HG03060 (cell line): ENCODE data around the gene HTR1D.
"Not testable (repeated sequence)": the region's sequence is repeated elsewhere in the genome, so short reads cannot be mapped to it uniquely, and the experiment has no call there.

Experiments
- ATAC-seq: cut with Tn5 transposase; IDR thresholded peaks from one replicate; pipeline ENCODE4 v1.9.1; 2021; ENCODE audit warnings: low read depth, moderate number of reproducible peaks; ENCODE audit not compliant: unreplicated experiment

The HTR1D gene, protein sequence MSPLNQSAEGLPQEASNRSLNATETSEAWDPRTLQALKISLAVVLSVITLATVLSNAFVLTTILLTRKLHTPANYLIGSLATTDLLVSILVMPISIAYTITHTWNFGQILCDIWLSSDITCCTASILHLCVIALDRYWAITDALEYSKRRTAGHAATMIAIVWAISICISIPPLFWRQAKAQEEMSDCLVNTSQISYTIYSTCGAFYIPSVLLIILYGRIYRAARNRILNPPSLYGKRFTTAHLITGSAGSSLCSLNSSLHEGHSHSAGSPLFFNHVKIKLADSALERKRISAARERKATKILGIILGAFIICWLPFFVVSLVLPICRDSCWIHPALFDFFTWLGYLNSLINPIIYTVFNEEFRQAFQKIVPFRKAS

DNA sequence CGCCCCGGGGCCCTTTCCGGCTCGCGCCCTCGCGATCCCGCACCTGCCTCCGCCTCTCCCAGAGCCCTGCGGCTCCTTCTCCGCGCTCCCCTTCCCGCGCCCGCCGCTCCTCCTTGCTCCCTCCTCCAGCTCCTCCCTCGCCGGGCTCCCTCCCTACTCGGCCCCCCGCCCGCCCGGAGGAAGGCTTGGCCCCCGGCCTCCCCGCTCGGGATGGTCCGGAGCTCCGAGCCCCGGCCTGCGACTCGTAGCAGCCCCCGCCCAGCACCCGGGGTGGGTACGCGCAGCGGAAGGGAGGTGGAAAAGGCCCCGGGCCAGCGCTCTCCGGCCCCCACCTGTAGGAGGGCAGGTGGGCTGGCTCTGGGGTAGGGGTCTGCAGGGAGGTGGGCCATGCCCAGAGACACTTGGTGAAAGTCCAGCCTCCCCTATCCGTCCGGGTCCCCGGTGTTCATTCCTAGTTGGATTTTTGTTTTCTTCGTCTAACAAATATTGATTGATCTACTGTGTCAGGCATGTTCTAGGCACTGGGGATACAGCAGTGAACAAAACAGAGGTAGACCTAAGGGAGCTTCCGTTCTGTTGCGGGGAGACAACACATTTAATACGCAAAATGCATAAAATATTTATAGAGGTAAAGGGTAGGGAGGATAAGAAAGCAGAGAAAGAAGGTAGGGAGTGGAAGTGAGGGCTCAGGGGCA lies at the start of gene HTR1D:
TSS of gene HTR1D (minus strand) at position 82 of the 695 bp plus-strand sequence. CDS start 23,283 bp downstream, outside the sequence.
- ATAC-seq: no peak

DNA sequence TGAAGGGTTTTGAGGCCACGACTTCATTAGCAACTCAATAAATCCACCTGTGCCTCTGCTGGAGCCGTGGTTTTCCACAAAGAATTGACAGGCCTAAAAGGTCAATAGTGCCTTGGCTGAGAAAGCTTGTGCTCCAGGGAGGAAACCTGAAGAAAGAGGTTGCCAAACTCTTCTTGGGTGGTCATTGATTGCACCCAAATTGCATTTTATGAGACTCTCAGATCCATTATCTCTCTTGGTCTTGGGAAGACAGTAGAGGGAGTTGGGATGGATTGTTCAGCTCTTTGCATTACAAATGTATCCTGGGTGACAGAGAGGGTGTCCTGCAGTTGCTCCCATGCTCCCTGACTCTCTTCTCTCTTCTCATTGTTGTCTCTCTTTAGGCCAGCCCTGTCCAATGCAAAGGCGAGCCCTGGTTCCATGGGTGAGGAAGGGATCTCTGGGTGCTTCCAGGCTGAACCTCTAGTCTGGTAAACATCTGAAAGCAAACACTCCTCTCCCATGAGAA lies 46.1 kb upstream of the HTR1D start:
- ATAC-seq: no peak

DNA sequence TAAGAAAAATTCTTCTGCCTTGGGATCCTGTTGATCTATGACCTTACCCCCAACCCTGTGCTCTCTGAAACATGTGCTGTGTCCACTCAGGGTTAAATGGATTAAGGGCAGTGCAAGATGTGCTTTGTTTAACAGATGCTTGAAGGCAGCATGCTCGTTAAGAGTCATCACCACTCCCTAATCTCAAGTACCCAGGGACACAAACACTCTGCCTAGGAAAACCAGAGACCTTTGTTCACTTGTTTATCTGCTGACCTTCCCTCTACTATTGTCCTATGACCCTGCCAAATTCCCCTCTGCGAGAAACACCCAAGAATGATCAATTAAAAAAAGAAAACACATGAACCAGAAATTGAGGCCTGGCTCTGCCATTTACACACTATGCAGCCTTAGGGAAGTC lies 40.8 kb upstream of the HTR1D start:
- not testable (repeated sequence) for ATAC-seq

DNA sequence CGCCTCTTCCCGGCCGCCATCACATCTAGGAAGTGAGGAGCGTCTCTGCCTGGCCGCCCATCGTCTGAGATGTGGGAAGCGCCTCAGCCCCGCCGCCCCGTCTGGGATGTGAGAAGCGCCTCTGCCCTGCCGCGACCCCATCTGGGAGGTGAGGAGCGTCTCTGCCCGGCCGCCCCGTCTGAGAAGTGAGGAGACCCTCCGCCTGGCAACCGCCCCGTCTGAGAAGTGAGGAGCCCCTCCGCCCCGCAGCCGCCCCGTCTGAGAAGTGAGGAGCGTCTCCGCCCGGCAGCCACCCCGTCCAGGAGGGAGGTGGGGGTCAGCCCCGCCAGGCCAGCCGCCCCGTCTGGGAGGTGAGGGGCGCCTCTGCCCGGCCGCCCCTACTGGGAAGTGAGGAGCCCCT lies 40.1 kb upstream of the HTR1D start:
- ATAC-seq: not testable (repeated sequence)

DNA sequence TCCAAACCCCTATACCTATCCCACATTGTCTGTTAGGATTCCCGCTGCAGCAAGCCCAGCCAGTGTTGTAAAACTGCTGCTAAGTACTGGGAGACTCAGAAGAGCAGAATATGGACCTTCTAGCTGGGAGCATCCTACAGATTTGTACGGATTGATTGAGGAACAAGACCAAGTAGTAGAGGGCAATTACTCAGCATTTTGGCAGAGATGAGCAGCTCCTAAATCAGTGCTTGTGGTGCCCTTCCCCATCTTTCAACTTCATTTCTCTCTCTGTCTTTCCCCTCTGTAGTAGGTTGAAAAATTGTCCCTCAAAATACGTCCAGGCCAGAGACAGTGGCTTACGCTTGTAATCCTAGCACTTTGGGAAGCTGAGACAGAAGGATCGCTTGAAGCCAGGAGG lies 37.3 kb upstream of the HTR1D start:
- no peak for ATAC-seq

DNA sequence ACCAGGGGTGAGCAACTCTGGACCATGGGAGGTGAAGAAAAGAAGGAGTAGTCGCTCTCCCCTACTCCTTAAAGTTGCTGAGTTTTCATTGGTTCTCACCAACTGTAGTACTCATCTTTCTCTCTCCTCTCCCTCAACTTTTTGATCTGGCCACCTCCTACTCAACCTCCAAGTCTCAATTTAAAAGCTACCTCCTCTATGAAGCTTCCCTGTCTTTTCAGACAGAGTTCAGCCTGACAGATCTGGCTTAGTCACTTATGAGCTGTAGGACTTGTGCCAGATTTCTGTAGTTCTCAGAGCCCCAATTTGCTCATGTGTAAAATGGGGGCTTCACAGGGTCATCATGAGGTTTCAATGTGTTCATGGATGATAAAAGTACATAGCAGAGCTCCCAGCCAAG lies 34.5 kb upstream of the HTR1D start:
- ATAC-seq: no peak

DNA sequence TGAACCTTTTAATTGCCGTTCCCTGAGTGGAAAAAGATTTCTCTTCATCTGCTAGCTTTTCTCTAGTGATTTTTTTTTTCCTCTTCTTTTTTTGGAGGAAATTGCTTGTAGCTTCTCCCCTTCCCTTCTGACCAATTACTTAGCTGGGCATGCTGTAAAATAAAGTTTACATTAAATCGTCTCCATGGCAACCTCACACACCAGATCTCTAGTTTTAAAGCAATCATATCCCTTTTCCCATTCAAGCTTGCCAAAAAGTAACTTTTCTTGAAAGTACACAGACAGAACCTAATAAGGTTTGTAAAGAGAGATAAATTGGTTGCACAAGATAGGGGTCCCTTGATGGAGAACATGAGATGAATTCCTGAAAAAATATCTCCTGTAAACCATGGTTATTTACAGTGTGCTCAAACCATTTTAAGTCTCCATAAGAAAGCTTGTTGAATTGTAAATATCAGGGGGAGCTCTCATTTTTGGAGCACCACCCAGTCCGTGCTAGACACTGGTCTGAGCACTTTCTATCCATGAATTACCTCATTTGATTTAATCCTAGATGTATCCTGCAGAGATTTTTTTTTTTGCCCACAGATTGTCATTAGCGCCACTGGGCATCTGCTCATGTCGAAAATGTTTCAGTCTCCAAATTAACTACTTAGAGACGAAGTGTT lies 32.6 kb upstream of the HTR1D start:
- ATAC-seq: no peak

DNA sequence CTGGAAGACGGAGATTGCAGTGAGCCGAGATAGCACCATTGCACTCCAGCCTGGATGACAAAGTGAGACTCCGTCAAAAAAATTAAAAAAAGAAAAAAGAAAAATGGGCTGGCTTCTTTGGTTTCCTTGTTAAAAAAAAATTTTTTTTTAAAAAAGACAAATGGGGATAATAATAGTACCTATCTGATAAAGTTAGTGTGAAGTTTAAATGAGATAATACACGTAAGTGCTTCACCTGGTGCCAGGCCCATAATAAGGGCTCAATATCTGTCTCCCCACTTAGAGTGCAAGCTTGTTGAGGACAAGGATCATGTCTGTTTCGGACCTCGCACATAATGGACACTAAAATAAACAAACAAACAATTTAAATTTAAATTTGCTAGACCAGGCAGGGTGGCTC lies 30.0 kb upstream of the HTR1D start:
- ATAC-seq: no peak

DNA sequence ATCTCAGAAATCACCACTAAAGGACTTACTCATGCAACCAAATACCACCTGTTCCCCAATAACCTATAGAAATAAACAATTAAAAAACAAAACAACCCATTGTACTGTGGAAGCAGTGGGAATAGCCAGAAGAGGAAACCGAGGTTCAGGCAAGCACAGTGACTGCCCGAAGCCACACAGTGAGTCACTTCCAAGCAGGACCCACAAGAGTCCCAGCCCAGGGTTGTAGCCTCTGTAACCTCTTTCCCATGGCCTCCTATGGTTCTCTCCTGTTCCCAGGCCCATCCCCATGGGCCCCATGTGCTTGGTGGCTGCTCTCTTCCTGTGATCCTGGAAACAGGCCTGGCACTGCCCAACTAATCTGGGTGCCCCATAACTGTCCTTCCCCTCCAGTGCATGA lies 29.0 kb upstream of the HTR1D start:
- no peak for ATAC-seq

DNA sequence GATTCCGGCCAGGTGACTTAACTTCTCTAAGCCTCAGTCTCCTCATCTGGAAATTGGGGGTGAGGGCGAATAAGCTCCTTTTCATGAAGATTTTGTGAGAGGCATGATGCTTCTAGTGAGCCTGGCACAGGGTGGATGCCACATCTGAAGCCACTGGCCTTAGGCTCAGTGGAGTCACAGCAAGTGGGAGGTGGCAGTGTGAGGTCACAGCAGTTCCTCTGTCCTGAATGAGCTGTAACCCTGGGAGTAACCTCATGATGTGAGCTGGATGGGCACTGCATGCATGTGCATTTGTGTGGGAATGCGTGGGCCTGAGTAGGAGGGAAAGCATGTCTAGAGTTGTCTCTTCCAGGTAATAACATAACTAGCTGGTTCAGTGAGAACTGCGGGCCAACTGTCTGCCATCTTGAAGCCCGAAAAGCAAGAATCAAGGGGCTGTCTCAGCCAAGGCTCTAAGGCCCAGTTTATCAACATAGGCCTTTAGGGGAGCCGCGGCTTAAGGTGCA lies 27.0 kb upstream of the HTR1D start:
- no peak for ATAC-seq

DNA sequence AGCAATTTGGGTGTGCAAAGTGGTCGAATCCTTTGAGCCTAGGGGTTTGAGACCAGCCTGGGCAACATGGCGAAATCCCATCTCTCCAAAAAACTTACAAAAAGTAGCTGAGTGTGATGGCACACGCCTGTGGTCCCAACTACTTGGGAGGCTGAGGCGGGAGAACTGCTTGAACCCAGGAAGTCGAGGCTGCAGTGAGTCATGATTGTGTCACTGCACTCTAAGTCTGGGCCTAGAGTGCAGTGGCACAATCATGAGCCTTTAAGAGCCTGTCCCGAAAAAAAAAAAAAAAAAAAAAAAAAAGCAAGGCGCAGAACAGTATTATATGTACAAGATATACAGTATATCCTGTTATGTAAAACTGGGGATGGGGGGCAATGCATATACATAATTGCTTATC lies 25.1 kb upstream of the HTR1D start:
- ATAC-seq: no peak

DNA sequence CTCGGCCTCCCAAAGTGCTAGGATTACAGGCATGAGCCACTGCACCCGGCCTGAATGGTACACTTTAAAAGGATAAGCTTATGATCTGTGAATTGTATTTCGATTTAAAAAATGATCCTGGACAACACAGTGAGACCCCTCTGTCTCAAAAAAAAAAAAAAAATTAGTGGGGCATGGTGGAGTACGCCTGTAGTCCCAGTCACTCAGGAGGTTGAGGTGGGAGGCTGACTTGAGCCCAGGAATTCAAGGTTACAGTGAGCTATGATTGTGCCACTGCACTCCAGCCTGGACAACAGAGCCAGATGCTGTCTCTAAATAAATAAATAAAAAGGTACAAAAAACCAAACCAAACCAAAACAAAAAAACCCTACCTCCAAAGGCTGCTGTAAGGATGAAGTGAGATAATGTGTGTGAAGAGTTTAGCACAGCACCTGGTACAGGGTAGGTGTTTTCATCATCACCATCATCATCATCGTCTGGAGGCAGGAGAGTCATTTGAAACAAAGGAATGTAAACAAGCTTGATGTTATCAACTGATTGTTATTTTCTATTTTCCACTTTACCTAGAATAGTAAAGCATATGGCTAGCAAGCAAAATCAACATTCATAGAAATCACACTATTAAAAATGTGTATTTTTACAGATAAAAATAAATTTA lies 22.5 kb upstream of the HTR1D start:
- no peak for ATAC-seq

DNA sequence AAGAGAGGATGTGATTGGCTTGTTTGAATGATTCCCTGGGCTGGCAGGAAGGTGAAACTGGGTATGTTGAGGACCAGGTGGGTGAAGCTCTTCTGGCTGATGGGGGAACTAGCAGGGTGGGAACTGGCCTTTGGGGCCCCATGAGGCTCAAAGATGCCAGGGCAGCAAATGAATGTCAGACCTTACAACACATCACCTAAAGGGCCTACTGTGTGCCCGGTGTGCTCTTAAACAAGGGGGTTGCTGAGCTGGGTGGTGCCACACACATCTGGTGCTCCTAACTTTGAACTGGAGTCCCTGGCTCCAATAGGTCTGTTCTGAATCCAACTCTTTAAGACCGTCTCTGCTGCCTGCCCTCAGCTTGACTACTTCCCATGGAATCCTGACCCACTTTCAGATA lies 21.3 kb upstream of the HTR1D start:
- no peak for ATAC-seq

DNA sequence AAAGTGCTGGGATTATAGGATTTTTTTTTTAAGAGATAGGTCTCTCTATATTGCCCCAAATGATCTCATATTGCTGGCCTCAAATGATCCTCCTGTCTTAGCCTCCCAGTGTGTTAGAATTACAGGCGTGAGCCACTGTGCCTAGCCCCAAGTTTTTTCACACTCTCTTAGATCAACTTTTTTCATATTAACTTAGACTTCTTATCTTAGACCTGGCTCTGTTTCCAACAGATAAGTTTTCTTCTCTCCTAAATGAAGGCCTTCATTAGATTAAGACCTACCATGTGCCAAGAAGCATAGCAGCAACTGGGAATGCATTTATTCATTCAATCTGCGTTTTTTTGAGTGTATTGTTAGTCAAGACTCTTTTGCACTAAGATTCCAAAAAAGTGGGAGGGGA lies 20.2 kb upstream of the HTR1D start:
- ATAC-seq: no peak

DNA sequence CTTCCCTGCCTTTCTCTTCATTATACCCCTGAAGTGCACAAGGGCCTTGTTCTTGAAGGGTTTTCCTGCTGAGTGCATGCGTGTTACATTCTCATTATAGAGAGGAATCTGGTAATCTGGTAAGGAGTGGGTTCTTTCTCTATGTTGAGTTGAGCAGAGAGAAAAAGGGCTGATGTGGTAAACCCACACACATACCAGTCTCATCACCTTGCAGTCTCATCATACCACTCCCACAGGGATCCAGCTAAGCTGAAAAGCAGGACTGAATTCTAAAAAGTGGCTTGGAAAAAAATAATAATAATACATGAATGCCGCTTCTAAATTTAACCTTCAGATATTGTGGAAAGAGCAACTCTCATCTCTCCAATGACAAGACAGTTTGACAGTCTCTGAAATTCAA lies 10.5 kb upstream of the HTR1D start:
- ATAC-seq: no peak

DNA sequence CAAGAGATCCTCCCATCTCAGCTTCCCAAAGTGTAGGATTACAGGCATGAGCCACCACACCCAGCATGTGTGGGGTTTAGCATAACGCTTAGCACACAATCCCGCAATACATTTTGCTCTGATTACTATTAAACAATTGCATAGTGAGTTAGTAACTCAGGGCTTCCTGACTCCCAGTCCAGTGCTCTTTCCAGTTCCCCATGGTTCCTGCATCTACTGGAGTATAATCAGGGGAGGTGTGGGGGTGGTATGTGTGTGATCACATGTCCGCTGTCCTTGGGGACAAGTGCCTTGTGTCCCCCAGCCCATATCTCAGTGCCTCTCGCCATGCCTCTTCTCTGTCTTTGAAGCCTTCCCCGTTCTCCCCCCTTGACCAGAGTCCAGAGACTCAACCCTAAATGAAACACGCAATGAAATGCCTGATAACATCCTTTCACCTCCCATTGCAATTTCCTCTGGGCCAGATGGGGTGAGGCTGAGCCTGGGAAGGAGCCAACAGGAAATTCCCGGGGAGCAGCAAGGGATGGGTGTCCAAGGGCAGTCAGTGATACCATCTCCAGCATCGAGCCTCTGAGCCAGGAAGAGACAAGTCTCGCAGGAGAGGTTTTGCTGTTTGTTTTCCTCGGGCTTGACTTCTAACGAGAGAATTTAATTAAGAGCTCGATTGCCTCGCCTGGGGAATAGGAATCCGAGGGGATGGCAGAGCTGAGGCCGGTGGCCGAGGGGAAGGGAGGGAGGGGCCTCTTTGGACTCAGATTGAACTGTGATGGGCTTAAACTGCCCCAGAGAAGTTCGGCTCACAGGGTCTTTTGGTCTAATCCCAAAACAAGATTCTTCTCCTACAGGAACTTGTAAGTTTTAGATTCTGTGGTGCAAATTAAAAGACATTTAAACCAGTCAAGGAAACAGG lies 7.7 kb upstream of the HTR1D start:
- no peak for ATAC-seq

DNA sequence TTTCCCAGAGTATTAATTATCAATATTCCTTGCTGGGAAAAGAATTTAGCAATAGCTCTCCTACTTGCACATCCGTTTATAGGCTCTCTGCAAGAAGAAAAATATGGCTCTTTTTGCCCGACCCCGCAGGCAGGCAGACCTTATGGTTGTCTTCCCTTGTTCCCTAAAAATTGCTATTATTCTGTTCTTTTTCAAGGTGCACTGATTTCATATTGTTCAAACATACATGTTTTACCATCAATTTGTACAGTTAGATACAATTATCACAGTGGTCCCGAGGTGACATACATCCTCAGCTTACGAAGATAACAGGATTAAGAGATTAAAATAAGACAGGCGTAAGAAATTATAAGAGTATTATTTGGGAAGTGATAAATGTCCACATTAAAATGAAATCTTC lies 6.7 kb upstream of the HTR1D start:
- ATAC-seq: not testable (repeated sequence)

DNA sequence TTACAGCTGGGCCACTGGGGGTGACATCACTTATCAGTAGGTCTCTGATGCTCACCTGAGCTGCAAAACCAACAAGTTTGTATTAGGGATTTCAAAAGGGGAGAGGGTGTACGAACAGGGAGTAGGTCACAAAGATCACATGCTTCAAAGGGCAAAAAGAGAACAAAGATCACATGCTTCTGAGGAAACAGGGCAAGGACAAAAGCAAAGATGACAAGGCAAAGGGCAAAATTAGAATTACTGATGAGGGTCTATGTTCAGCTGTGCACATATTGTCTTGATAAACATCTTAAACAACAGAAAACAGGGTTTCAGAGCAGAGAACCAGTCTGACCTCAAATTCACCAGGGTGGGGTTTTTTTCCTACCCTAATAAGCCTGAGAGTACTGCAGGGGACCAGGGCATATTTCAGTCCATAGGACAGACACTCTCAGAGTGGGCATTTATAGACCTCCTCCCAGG lies 6.2 kb upstream of the HTR1D start:
- not testable (repeated sequence) for ATAC-seq

DNA sequence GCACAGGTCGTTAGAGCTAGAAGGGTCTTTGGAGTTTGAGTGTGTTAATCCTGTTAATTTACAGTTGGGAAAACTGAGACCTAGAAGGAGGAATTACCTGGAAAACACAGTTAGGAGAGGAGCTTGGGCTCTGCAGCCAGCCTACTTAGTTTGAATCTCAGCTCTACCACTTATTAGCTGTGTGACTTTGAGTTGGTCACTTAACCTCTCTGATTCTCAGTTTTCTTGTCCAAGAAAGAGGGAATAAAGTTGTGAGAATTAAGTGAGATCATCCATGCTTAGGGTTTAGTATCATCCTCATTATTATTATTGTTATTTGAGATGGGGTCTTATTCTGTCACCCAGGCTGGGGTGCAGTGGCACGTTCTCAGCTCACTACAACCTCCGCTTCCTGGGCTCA lies 5.4 kb upstream of the HTR1D start:
- ATAC-seq: no peak

DNA sequence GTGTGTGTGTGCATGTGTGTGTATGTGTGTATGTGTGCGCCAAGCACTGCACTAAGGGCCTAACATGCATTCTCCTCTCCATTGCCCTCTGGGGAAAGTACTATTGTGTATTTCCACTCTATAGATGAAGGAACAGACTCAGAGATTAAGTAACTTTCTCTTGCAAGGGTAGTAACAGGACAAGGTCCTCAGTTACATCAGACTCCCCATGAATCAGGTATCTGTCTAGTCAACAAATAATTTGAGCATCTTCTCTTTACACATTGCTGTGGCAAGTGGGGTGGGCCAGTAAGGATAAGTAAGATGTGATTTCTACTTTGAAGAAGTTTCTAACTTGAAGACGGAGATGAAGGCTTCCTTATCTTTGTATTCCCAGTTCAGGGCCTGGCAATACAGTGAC lies 5.0 kb upstream of the HTR1D start:
- ATAC-seq: no peak
